ENCODE data around the gene PFN3. TPM values are rescaled to one million over a fixed set of nuclear protein-coding genes. Genes with fewer than 3 reads are reported as not detected.

The PFN3 gene
- polyA plus RNA-seq, 1 donor (not counting 4 experiments of a cell fraction or from before 2014, with no cell fraction given): not detected

DNA sequence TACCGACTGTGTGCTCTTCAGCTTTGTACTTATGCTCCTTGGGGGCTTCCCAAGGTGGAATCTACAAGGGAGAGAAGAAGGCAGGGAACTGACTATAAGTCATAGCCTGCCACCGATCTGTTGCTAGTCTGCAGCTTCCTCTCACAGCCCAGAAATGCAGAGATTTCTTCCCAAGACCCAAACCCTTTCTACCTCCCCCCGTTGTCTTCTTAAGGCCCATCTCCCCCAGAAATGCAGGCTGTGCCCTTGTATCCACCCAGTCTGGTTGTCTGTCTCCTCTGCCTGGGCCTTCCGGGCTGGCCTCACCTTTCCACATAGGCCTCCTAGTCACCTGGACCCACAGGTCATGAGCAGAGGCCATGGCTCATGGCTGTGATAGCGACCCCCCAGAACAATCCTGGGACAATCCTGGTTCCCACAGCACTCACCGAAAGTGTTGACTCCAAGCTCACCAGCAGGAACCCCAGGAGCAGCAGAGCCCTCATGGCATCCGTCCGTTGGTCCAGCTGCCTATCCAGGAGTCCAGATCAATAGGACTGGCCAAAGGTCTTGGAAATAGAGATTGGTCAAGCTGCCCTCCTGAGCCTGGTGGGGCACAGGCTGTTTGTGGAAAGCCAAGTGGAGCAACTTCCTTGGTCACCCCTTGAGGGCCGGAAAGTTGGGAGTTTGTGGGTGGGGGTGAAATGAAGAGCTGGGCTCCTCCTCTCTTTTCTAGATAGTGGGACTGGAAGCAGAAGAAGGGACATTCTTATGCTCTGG, 8.8 kb upstream of the PFN3 start, which contains the start of gene F12:
TSS of gene F12 (minus strand) at position 522 of the 759 bp plus-strand sequence. CDS start at position 485, 37 bp downstream.
- H3K4me1 ChIP-seq (ENCODE audit: control insufficient read depth, extremely low read depth, insufficient read depth, low read length): peaks cover 5% of the 10 kb centered on the region
- no peaks in the 10 kb centered on the region for H3K27me3 ChIP-seq (ENCODE audit: control insufficient read depth, extremely low read depth, insufficient read depth, low read length)
- no peak within 1 kb of the TSS for H3K9ac ChIP-seq (ENCODE audit: control insufficient read depth, extremely low read depth, insufficient read depth, low read length)
- FAIRE-seq (no peak), DNase-seq (ENCODE audit: low read depth, low spot score) (no peak)
- H3K4me2 ChIP-seq (ENCODE audit: control insufficient read depth, extremely low read depth, insufficient read depth, low read depth, low read length): no peak within 1 kb of the TSS
- H3K27ac ChIP-seq (ENCODE audit: control insufficient read depth, insufficient read depth, low read length): no peak within 1 kb of the TSS
- no peaks in the 10 kb centered on the region for H3K9me3 ChIP-seq (ENCODE audit: control insufficient read depth, low read depth, low read length)
- H3K4me3 ChIP-seq (ENCODE audit: control insufficient read depth in 2 of 3, extremely low read depth in 1 of 3, insufficient read depth in 2 of 3, low read depth in 1 of 3, low read length in 3 of 3): no peak within 1 kb of the TSS
- H2AFZ ChIP-seq (ENCODE audit: control insufficient read depth, low read length): no peak within 1 kb of the TSS
- no peaks in the 10 kb centered on the region for H3K9me1 ChIP-seq (ENCODE audit: control insufficient read depth, extremely low read depth, insufficient read depth, low read length)
- H3K79me2 ChIP-seq (ENCODE audit: control insufficient read depth, insufficient read depth, low read length): no peaks in the 10 kb centered on the region
- no peaks in the 10 kb centered on the region for H3K36me3 ChIP-seq (ENCODE audit: control insufficient read depth in 2 of 2, extremely low read depth in 1 of 2, insufficient read depth in 2 of 2, low read length in 2 of 2)
- TF ChIP-seq EZH2 (IDR thresholded peaks at IDR 0.05; ENCODE audit: low read length): no peak
- TF ChIP-seq, protein P1, sequence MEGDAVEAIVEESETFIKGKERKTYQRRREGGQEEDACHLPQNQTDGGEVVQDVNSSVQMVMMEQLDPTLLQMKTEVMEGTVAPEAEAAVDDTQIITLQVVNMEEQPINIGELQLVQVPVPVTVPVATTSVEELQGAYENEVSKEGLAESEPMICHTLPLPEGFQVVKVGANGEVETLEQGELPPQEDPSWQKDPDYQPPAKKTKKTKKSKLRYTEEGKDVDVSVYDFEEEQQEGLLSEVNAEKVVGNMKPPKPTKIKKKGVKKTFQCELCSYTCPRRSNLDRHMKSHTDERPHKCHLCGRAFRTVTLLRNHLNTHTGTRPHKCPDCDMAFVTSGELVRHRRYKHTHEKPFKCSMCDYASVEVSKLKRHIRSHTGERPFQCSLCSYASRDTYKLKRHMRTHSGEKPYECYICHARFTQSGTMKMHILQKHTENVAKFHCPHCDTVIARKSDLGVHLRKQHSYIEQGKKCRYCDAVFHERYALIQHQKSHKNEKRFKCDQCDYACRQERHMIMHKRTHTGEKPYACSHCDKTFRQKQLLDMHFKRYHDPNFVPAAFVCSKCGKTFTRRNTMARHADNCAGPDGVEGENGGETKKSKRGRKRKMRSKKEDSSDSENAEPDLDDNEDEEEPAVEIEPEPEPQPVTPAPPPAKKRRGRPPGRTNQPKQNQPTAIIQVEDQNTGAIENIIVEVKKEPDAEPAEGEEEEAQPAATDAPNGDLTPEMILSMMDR (optimal IDR thresholded peaks at IDR 0.05 in 1 of 3, IDR thresholded peaks at IDR 0.05 in 1 of 3, conservative IDR thresholded peaks at IDR 0.05 in 1 of 3; ENCODE audit: extremely low read depth in 1 of 3, insufficient read depth in 2 of 3, low read length in 3 of 3): no peak
- dilution Hi-C loops (cut with MboI; ENCODE audit: extremely low pct_ligation_motif_present, low sequenced_read_pairs): no loop called here
- H4K20me1 ChIP-seq (ENCODE audit: control insufficient read depth, extremely low read depth, insufficient read depth, low read length): no peaks in the 10 kb centered on the region

DNA sequence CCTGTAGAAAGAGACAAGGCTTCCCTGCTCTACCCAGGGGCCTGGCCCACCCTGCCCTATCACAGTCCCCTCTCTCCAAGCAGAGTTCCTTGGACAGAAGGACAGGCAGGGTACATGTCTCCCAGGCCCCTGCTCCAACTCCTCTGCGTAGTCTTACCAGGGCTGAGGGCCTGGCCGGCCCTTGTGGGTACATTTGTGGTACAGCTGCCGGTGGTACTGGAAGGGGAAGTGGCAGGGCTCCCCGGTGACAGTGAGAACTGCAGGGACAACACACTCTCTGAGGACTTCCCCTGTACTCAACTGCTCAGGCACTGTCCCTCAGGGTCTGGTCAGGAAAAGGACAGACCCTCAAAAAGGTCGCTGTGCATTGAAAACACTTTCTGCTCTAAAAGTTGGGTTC, 5.3 kb upstream of the PFN3 start:
- DNase-seq (ENCODE audit: low read depth, low spot score) (no peak), FAIRE-seq (no peak)
- H2AFZ ChIP-seq (ENCODE audit: control insufficient read depth, low read length): no peak overlapping the region
- H3K9ac ChIP-seq (ENCODE audit: control insufficient read depth, extremely low read depth, insufficient read depth, low read length): no peak overlapping the region
- no peaks in the 10 kb centered on the region for H3K79me2 ChIP-seq (ENCODE audit: control insufficient read depth, insufficient read depth, low read length)
- peaks cover 11% of the 10 kb centered on the region for H3K4me1 ChIP-seq (ENCODE audit: control insufficient read depth, extremely low read depth, insufficient read depth, low read length)
- no peak overlapping the region for H3K27ac ChIP-seq (ENCODE audit: control insufficient read depth, insufficient read depth, low read length)
- no peaks in the 10 kb centered on the region for H4K20me1 ChIP-seq (ENCODE audit: control insufficient read depth, extremely low read depth, insufficient read depth, low read length)
- H3K4me2 ChIP-seq (ENCODE audit: control insufficient read depth, extremely low read depth, insufficient read depth, low read depth, low read length): no peak overlapping the region
- dilution Hi-C loops (cut with MboI; ENCODE audit: extremely low pct_ligation_motif_present, low sequenced_read_pairs): no loop called here
- no peaks in the 10 kb centered on the region for H3K36me3 ChIP-seq (ENCODE audit: control insufficient read depth in 2 of 2, extremely low read depth in 1 of 2, insufficient read depth in 2 of 2, low read length in 2 of 2)
- H3K4me3 ChIP-seq (ENCODE audit: control insufficient read depth in 2 of 3, extremely low read depth in 1 of 3, insufficient read depth in 2 of 3, low read depth in 1 of 3, low read length in 3 of 3): no peak overlapping the region
- no peaks in the 10 kb centered on the region for H3K9me3 ChIP-seq (ENCODE audit: control insufficient read depth, low read depth, low read length)
- TF ChIP-seq, protein P1 (optimal IDR thresholded peaks at IDR 0.05 in 1 of 3, IDR thresholded peaks at IDR 0.05 in 1 of 3, conservative IDR thresholded peaks at IDR 0.05 in 1 of 3; ENCODE audit: extremely low read depth in 1 of 3, insufficient read depth in 2 of 3, low read length in 3 of 3): no peak
- TF ChIP-seq EZH2 (IDR thresholded peaks at IDR 0.05; ENCODE audit: low read length): no peak
- H3K9me1 ChIP-seq (ENCODE audit: control insufficient read depth, extremely low read depth, insufficient read depth, low read length): no peaks in the 10 kb centered on the region
- no peaks in the 10 kb centered on the region for H3K27me3 ChIP-seq (ENCODE audit: control insufficient read depth, extremely low read depth, insufficient read depth, low read length)

Data from keratinocyte (primary cell).